GM18868 (cell line): ENCODE data around the gene RAB9B.
A peak's percentile ranks its signal among the peaks of the same experiment; 100 is the strongest.
"Not testable (repeated sequence)": the region's sequence is repeated elsewhere in the genome, so short reads cannot be mapped to it uniquely, and the experiment has no call there.

Experiments
- ATAC-seq: cut with Tn5 transposase; IDR thresholded peaks from one replicate; pipeline ENCODE4 v1.9.1; 2021; ENCODE audit warnings: mild to moderate bottlenecking, moderate library complexity; ENCODE audit not compliant: unreplicated experiment

The RAB9B gene, protein sequence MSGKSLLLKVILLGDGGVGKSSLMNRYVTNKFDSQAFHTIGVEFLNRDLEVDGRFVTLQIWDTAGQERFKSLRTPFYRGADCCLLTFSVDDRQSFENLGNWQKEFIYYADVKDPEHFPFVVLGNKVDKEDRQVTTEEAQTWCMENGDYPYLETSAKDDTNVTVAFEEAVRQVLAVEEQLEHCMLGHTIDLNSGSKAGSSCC

DNA sequence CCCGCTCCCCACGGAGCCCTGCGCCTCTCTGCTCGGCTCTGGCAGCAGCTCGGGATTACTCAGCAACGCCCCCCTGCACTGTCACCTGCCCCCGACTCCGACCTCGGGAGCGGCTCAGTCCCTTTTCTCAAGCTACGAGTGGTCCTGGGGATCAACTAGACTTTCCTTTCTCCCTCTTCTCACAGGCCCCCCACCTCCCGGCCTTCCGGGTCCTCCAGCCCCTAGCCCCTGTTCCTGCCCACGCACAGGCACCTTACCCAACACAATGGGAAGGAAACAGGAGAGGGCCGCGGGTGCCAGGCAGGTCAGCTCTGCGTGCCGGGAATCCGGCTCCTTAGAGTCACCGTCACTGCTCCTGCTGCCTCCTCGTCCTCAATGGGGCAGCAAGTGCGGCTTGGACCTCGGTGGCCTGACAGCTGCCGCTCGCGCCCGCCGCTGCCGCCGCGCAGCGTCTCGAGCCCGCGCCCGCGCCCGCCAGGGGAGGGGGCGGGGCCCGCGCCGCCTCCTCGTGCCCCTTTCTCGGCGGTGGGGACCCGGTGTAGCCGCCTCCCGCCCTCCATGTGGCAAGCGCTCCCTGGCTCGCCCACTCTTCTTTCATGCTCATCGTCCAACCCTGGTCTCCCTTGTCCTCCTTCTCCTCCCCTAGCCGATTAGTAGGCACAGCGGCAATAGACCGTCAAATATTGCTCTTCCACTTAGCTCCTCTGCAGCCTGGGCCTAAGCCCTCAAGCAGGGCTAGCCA is at the start of gene RAB9B:
RAB9B (minus strand) TSS at position 455 of the 742 bp plus-strand sequence. CDS start 6,473 bp downstream, outside the sequence.
- peak; percentile 96 for ATAC-seq

DNA sequence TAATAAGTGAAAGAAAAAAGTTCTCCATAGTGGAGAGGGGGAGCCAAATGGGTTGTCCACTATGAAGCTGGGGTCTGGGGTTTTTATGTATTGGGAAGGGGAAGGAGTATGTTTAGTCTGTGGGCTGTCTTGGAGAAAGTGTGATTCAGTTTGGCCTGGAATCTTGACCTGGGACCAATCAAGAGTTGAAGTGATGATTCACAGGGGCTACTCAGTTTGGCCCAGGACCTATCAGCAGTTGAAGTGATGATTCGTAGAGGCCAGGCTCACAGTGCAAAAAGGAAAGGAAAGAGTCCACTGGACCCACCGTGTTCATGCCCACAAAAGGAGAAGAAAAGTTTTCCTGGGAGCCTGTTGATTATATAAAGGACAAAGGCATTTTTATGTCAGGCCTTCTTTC is 47.3 kb upstream of the RAB9B start:
- no peak for ATAC-seq

- ATAC-seq: no peak
Observed at GRCh38 chrX:103878466-103879122, 46.5 kb upstream of the RAB9B start.

- no peak for ATAC-seq
Observed at GRCh38 chrX:103877571-103877970, 45.5 kb upstream of the RAB9B start.

DNA sequence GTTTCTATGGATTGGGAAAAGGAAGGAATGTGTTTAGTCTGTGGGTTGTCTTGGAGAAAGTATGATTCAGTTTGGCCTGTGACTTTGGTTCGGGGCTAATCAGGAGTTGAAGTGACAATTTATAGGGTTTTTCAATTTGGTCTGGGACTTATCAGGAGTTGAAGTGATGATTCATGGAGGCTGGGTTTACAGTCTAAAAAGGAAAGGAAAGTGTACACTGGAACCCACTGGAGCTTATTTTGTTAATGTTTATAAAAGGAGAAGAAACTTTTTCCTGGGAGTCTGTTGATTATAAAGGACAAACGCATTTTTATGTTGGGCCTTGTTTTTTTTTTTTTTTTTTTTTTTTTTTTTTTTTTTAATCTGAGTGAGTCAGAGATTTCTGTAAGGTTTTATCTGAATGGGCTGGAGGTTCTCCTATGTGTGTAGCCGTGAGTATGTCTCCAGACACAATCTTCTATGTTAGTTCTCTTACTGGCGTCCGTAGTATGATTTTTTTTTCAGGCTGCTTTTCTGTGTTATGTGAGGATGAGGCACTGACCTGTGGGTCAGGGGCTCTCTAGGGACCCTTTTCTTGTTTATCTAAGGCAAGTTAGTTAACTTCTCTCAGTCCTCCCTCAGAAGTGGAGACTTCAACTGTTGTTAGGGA is 33.0 kb upstream of the RAB9B start:
- no peak for ATAC-seq

GRCh38 chrX:103864149-103864548 is 32.1 kb upstream of the RAB9B start:
- no peak for ATAC-seq

DNA sequence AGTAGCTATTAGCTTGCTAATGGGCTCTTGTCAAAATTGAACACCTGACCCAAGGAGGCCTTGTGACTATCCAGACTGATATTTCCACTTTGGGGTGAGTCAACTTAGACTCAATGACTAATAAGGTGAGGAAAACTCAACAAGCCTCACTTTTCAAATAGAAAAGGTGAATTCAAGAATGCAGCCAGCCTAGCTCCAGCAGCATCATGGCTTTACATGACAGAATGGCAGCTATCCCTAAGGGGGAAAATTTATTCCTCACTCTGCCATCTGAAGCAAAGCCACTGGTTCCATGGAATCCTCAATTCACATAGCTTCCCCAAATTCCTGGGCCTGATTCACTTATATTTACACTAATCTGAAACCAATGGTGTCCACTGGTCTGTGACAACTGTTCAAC is 29.1 kb upstream of the RAB9B start:
- ATAC-seq: no peak

- ATAC-seq: no peak
Observed at GRCh38 chrX:103849558-103849957, 17.5 kb upstream of the RAB9B start.

- no peak for ATAC-seq
Observed at GRCh38 chrX:103847174-103847870, 15.3 kb upstream of the RAB9B start.

GRCh38 chrX:103846386-103846785 is 14.3 kb upstream of the RAB9B start:
- ATAC-seq: no peak

GRCh38 chrX:103845165-103845653 is 13.2 kb upstream of the RAB9B start:
- ATAC-seq: peak; percentile 82

GRCh38 chrX:103839404-103839803 is 7.3 kb upstream of the RAB9B start:
- no peak for ATAC-seq

DNA sequence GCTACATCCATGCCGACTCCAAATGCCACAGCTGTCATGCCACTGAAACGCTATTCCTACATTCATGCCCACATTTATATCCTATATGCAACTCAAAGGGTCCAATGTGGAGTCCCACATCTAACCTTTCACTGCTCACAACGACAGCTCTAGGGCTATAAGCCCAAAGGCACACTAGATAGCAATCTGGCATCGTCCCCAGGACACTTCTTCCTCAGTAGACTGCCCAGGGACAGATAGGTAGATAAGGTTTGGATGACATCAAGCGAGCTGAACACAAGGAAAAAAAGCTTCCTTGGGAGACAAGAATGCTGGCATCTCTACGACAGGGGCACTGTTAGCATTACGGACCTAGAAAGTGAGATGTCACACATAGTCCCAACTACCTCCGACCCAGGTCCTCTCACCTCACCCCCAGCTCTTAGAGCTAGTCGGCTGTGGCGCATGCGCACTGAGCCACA is 685 bp downstream of the RAB9B start:
- peak; percentile 3 for ATAC-seq

DNA sequence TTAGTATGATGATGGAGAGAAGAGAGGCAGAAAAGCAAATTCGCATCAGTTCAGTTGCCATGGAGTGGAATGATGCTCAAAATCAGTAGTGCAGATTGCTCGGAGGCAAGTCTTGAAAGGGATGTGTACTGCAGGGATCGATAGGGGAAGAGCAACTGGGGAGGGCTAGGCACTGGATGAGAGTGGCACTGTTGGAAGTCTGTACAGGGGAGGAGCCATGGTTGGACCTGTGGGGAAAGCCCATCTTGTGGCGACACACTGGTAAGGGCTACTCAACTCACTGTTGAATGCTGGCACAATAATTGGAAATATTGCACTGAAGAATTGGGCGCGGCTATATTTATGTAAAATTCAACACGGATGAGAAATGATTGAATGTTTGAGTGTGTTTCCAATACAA is 1.2 kb downstream of the RAB9B start:
- no peak for ATAC-seq

DNA sequence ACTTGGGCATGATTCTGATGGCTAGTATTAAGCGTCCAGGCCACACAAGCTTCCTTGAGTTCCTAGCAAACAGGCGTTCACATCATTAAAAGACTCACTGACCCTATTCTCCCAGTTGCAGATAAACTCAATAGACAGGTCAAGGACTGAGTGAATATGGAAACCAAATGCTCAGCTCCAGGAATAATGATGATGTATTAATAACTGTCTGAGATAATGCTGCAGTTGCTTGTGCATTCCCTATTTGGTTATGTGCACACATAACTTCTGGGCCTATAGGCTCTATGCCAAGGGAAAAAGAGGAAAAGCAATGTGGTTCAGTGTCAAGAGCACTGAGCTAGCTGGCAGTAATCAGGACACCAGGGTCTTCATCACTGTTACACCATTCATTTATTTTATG is 3.5 kb downstream of the RAB9B start:
- no peak for ATAC-seq

- no peak for ATAC-seq
Observed at GRCh38 chrX:103825881-103826280, 6.2 kb downstream of the RAB9B start.

- no peak for ATAC-seq
Observed at GRCh38 chrX:103823591-103823990, 8.5 kb downstream of the RAB9B start.

DNA sequence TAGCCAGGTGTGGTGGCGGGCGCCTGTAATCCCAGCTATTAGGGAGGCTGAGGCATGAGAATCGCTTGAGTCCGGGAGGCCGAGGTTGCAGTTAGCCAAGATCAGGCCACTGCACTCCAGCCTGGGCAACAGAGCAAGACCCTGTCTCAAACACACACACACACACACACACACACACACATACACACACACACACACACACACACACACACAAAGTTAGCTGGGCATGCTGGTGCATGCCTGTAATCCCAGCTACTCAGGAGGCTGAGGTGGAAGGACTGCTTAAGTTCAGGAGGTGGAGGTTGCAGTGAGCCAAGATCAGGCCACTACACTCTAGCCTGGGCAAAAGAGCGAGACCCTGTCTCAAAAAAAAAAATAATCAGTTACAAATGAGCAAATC is 11.3 kb downstream of the RAB9B start:
- not testable (repeated sequence) for ATAC-seq

DNA sequence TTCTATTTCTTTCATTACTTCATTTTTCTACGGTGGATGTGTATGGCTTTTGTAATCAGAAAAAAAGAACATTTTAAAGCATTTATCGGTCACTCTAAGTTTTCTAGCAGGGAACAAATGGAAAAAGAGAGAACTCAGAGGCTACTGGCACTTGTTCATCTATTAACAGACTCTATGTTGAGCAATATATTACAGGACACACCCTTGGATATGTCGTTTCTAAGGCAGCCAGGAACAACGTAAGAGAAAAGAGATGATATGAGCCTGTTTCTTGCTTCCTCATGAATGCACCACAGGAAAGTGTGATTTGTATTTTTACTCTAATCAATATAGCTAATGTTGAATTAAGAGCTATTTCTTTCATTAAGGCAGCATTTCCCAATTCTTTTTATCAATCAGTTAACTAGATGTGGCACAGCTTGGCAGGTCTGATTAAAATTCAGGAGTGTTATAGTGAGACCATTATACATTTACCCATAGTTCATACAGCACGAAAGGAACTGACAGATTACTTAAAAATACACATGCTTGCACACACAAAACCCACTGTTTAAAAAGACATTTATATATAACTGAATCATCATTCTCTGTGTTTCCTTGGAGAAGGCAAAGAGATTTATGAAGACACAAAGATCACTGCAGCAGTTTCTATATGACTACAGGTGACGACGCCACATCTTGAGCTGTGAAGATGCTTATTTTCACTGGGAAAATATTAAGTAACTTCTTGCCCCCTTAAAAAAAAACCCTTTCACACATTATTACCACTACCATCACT is 13.0 kb downstream of the RAB9B start:
- ATAC-seq: no peak

- peak; percentile 51 for ATAC-seq
Observed at GRCh38 chrX:103817502-103817901, 14.6 kb downstream of the RAB9B start.
